GM12878 (cell line): ENCODE data around the gene TECTA. TPM values are rescaled to one million over a fixed set of nuclear protein-coding genes. Genes with fewer than 3 reads are reported as not detected.
A peak's percentile ranks its signal among the peaks of the same experiment; 100 is the strongest.

Source experiments
- BCL3 ChIP-seq: IDR thresholded peaks from 2 replicates; pipeline ENCODE4 v1.6.1; 2011; ENCODE audit warnings: borderline replicate concordance, low read depth, mild to moderate bottlenecking, moderate library complexity, low read length; ENCODE audit not compliant: insufficient read depth, poor library complexity, severe bottlenecking
- CREB1 ChIP-seq: IDR thresholded peaks from 2 replicates; pipeline ENCODE4 v1.6.1; 2012; ENCODE audit warnings: low read depth, mild to moderate bottlenecking, inconsistent platforms
- GABPA ChIP-seq: IDR thresholded peaks from 2 replicates; pipeline ENCODE4 v1.6.1; 2014; ENCODE audit warnings: antibody characterized with exemption, low read depth, mild to moderate bottlenecking, inconsistent platforms
- IRF4 ChIP-seq: IDR thresholded peaks from 2 replicates; pipeline ENCODE4 v1.6.1; 2011; ENCODE audit warnings: low read depth, low read length
- MAX ChIP-seq: IDR thresholded peaks from 2 replicates; pipeline ENCODE4 v1.6.1; 2012; ENCODE audit warnings: low read depth, low read length, improper control_type of control experiment
- MEF2B ChIP-seq: fragments of 450-650 bp; IDR thresholded peaks from 2 replicates; pipeline ENCODE4 v1.6.1; 2018; ENCODE audit warnings: mild to moderate bottlenecking, moderate library complexity; ENCODE audit not compliant: partially characterized antibody, poor library complexity, severe bottlenecking
- NBN ChIP-seq: fragments of 450-650 bp; IDR thresholded peaks from 2 replicates; pipeline ENCODE4 v1.6.1; 2016
- RAD21 ChIP-seq: IDR thresholded peaks from 2 replicates; pipeline ENCODE4 v1.6.1; 2011; ENCODE audit warnings: mild to moderate bottlenecking, low read depth, low read length, moderate library complexity; ENCODE audit not compliant: insufficient read depth
- RUNX3 ChIP-seq: IDR thresholded peaks from 2 replicates; pipeline ENCODE4 v1.6.1; 2012; ENCODE audit warnings: low read length, inconsistent platforms
- SPI1 ChIP-seq: IDR thresholded peaks from 2 replicates; pipeline ENCODE4 v1.6.1; 2011; ENCODE audit warnings: low read depth, mild to moderate bottlenecking, low read length, moderate library complexity, borderline replicate concordance; ENCODE audit not compliant: insufficient read depth
- TCF3 ChIP-seq: IDR thresholded peaks from 2 replicates; pipeline ENCODE4 v1.6.1; 2012; ENCODE audit warnings: low read depth, mild to moderate bottlenecking, low read length, borderline replicate concordance; ENCODE audit not compliant: insufficient read depth
- polyA plus RNA-seq, 11 experiments: library from polyadenylated mRNA; depleted of rRNA in 4 of 11; unstranded in 6 of 11; stranded (reverse) in 5 of 11; fragments of >200 nt; fragmentation: Nextera tagmentation in 4 of 11; fragmentation: Illumina TruSeq in 1 of 11; extraction: Ambion mirVana in 4 of 11; extraction: Trizol in 1 of 11; gene quantifications; 1 replicate in 1 of 11; 2 replicates in 10 of 11; pipeline versions ENCODE4 v1.2.1 to v1.2.3, GENCODE V29; 2011 to 2016; ENCODE audit warnings: inconsistent platforms in 2 of 11, missing spikeins in 2 of 11, low read depth in 1 of 11
- total RNA-seq, 4 experiments: library from RNA; depleted of rRNA in 3 of 4; stranded (reverse); fragments of >200 nt in 3 of 4; fragmentation: Illumina TruSeq in 1 of 4; extraction: Trizol in 1 of 4; gene quantifications; 2 replicates each; pipeline versions ENCODE4 v1.2.1 to v1.2.3, GENCODE V29; 2013 to 2021

Gene TECTA
- total and polyA plus RNA-seq, 10 of the 15 experiments (the other 5 are each of a cell fraction or from before 2014, with no cell fraction given) = under 0.01 to 0.14 (median 0.05) TPM; not detected in 1

GRCh38 chr11:121237247-121237646, 136.2 kb downstream of the TECTA start (continued):
- TF ChIP-seq GABPA (0 out of 2 replicates have a peak, but pooled peaks have one; percentile 12), MAX (0 out of 2 replicates have a peak, but pooled peaks have one; percentile 13), RUNX3 (peak; percentile 71), IRF4 (peak; percentile 71), RAD21 (peak; percentile 29; the same call in 1 of the 2 replicates), CREB1 (0 out of 2 replicates have a peak, but pooled peaks have one; percentile 11), BCL3 (peak; percentile 36), MEF2B (peak; percentile 8), TCF3 (peak; percentile 66; the same call in 1 of the 2 replicates), NBN (peak; percentile 42; the same call in 1 of the 2 replicates), SPI1 (peak; percentile 93)
